Tibial nerve (tissue), 4 donors: ENCODE results near the gene FAM76B.

Source experiments
- CTCF ChIP-seq, 5 experiments: fragments of 200-600 bp in 3 of 5; fragments of 450-650 bp in 2 of 5; sonication (generic) in 3 of 5; IDR thresholded peaks; one replicate each; pipeline ENCODE4 v1.5.1; 2016 to 2019; ENCODE audit warnings: antibody characterized with exemption in 5 of 5, mild to moderate bottlenecking in 3 of 5, moderate library complexity in 2 of 5
- EP300 ChIP-seq, 2 donors: sonication (generic); formaldehyde crosslinking; IDR thresholded peaks; one replicate each; pipeline ENCODE4 v1.6.1; 2017; ENCODE audit warnings: antibody characterized with exemption in 2 of 2, mild to moderate bottlenecking in 1 of 2
- POLR2A ChIP-seq, 2 donors: fragments of 450-650 bp; IDR thresholded peaks; one replicate each; pipeline ENCODE4 v1.6.1; 2017; ENCODE audit warnings: antibody characterized with exemption in 2 of 2, mild to moderate bottlenecking in 2 of 2, moderate library complexity in 2 of 2

- no peak for TF ChIP-seq CTCF (IDR thresholded peaks at IDR 0.05)
- TF ChIP-seq POLR2A (IDR thresholded peaks at IDR 0.05), result no peak
- no peak for TF ChIP-seq EP300 (IDR thresholded peaks at IDR 0.05)
These were observed 53.2 kb downstream of the FAM76B start for GRCh38 chr11:95736355-95736754.
